HUES64 (cell line): ENCODE data around the gene GRP. TPM values are rescaled to one million over a fixed set of nuclear protein-coding genes. Genes with fewer than 3 reads are reported as not detected.

Experiments
- H3K27ac ChIP-seq: 2 replicates; pipeline ENCODE4 v1.7.0; 2013; ENCODE audit warnings: low read depth, low read length, inconsistent platforms
- H3K27me3 ChIP-seq: 2 replicates; pipeline ENCODE4 v1.6.1; 2013; ENCODE audit warnings: mild to moderate bottlenecking, low read length; ENCODE audit not compliant: insufficient read depth
- H3K36me3 ChIP-seq: 2 replicates; pipeline ENCODE4 v1.6.1; 2013; ENCODE audit warnings: mild to moderate bottlenecking, low read length; ENCODE audit not compliant: insufficient read depth
- H3K4me1 ChIP-seq: 2 replicates; pipeline ENCODE4 v1.6.1; 2013; ENCODE audit warnings: mild to moderate bottlenecking, low read length, moderate library complexity; ENCODE audit not compliant: insufficient read depth
- H3K4me3 ChIP-seq: 2 replicates; pipeline ENCODE4 v1.5.1; 2013; ENCODE audit warnings: mild to moderate bottlenecking, low read length, moderate library complexity
- H3K9ac ChIP-seq: 2 replicates; pipeline ENCODE4 v1.6.1; 2013; ENCODE audit warnings: mild to moderate bottlenecking, low read depth, low read length
- H3K9me3 ChIP-seq: 2 replicates; pipeline ENCODE4 v1.6.1; 2013; ENCODE audit warnings: low read depth, low read length; ENCODE audit not compliant: insufficient read depth
- WGBS: fragments of 150-250, 120-280 bp; methylation state at CpG from one replicate; pipeline ENCODE4 v1.1.7; 2013; ENCODE audit warnings: missing lambda C conversion rate; 5-methylcytosine and 5-hydroxymethylcytosine counted together
- polyA plus RNA-seq, 2 experiments: library from polyadenylated mRNA; stranded (reverse); fragments of 50-300 nt; gene quantifications; one replicate each; pipeline ENCODE4 v1.2.3, GENCODE V29; 2013

Gene GRP
- polyA plus RNA-seq (2013, experiment 1 of 2) = 0.35 TPM
- not detected for polyA plus RNA-seq (2013, experiment 2 of 2)

GRCh38 chr18:59219672-59220163 lies at the start of gene GRP:
TSS of gene GRP (plus strand) at chr18:59220158. CDS start at chr18:59220266, 108 bp downstream.
- H3K27ac ChIP-seq = no peak within 1 kb of the TSS
- H3K36me3 ChIP-seq = no peaks in the 10 kb centered on the region
- H3K4me3 ChIP-seq = peak within 1 kb of the TSS; percentile 54
- H3K9me3 ChIP-seq = no peaks in the 10 kb centered on the region
- WGBS = 1% methylated on average over 29 of the region's 29 CpGs
- peaks cover 98% of the 10 kb centered on the region for H3K27me3 ChIP-seq
- H3K9ac ChIP-seq = no peak within 1 kb of the TSS
- H3K4me1 ChIP-seq = peaks cover 5% of the 10 kb centered on the region; the same call in 1 of the 2 replicates

DNA sequence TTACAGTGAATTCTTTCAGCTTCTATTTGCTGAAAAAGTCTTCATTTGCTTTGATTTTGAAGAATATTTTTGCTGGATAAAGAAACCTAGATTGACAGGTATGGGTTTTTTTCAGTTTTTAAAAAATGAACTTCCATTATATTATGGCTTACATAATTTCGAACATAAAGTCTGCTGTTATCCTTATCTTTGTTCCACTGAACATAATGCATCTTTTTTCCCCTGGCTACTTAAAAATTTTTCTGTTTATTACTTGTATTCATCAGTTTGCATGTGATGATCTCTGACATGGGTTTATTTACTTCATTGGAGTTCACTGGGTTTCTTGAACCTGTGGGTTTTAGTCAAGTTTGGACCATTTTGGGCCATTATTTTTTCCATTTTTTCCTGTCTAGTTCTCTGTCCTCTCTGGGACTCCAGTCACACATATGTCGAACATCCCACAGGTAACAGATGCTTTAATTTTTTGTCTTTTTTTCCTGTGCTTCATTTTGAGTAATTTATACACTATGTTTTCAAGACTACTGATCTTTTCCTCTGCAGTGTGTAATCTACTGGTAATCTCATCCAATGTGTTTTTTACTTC lies 47.2 kb upstream of the GRP start:
- 81% methylated on average over 2 of the region's 2 CpGs for WGBS
- no peak overlapping the region for H3K9ac ChIP-seq
- peaks cover 22% of the 10 kb centered on the region for H3K9me3 ChIP-seq
- H3K4me1 ChIP-seq = no peaks in the 10 kb centered on the region
- no peak overlapping the region for H3K27ac ChIP-seq
- H3K36me3 ChIP-seq = no peaks in the 10 kb centered on the region
- no peak overlapping the region for H3K4me3 ChIP-seq
- H3K27me3 ChIP-seq = no peaks in the 10 kb centered on the region

- Histone ChIP-seq H3K4me3 (no peak overlapping the region), H3K27ac (no peak overlapping the region), H3K9me3 (peaks cover 14% of the 10 kb centered on the region), H3K4me1 (no peaks in the 10 kb centered on the region), H3K36me3 (no peaks in the 10 kb centered on the region), H3K27me3 (no peaks in the 10 kb centered on the region), H3K9ac (no peak overlapping the region)
- 94% methylated on average over 4 of the region's 4 CpGs for WGBS
Measured at GRCh38 chr18:59177485-59177884, 42.5 kb upstream of the GRP start.

DNA sequence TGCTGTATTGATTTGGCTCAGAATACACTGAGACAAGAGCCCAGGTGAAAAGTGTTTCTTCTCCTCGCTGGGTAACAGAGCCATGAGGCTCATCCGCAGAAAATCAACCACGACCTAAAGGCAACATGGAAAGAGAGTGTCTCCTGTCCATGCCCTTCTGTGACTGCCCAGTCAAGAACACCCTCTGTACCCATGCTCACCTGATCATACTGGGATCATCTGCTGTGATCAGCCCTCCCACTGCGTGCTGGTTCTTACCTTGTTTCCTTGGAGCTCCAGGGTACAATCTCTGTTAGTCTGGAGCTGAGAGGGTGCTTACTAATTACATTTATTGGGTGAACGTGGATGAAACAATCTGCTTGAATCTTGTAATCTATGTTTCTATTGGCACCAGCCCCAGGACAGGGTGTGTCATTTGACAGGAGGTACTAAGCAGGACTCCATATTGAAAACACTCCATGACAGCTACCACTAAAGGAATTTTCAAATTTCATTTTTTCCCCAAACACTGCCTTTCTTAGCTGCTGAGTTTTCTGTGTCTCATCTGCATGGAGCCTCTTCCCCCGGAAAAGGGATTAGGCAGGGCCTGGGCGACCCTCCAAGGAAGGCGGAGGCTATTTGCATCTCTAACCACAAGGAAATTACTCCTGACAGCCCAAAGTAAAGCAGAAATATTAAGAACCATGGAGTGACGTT lies 39.7 kb upstream of the GRP start:
- Histone ChIP-seq H3K4me3 (no peak overlapping the region), H3K4me1 (no peaks in the 10 kb centered on the region), H3K36me3 (no peaks in the 10 kb centered on the region), H3K9me3 (no peaks in the 10 kb centered on the region), H3K27ac (no peak overlapping the region), H3K9ac (no peak overlapping the region), H3K27me3 (no peaks in the 10 kb centered on the region)
- 87% methylated on average over 9 of the region's 9 CpGs for WGBS

- no CpG with 5 or more reads among the region's 1 CpG for WGBS
- H3K9me3 ChIP-seq = 0 out of 2 replicates have a peak, but pooled peaks cover under 1% of the 10 kb centered on the region
- no peaks in the 10 kb centered on the region for H3K36me3 ChIP-seq
- H3K4me3 ChIP-seq = no peak overlapping the region
- no peaks in the 10 kb centered on the region for H3K27me3 ChIP-seq
- H3K9ac ChIP-seq = no peak overlapping the region
- no peak overlapping the region for H3K27ac ChIP-seq
- H3K4me1 ChIP-seq = no peaks in the 10 kb centered on the region
Measured at GRCh38 chr18:59182673-59183072, 37.3 kb upstream of the GRP start.

DNA sequence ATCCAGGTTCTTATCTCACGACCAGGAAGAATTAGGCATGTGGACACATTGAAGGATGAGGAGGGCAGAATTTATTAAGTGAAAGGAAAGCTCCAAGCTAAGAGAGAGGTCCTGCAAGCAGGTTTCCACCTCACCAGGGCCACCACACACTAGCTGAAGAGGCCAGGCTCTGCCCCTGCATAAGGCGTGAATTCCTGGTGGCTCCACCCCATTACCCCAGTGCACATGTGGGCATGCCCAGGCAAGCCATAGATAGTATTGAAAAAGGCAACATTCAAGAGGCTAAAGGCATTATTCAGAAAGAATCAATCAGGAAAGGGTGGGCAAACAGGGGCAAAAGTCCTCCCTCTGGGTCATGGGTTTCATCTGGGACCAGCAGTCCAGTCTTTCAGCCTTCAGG lies 30.9 kb upstream of the GRP start:
- Histone ChIP-seq H3K9me3 (0 out of 2 replicates have a peak, but pooled peaks cover 3% of the 10 kb centered on the region), H3K27me3 (no peaks in the 10 kb centered on the region), H3K4me3 (no peak overlapping the region), H3K9ac (no peak overlapping the region), H3K36me3 (no peaks in the 10 kb centered on the region), H3K27ac (no peak overlapping the region), H3K4me1 (no peaks in the 10 kb centered on the region)
- 100% methylated on average over 2 of the region's 2 CpGs for WGBS

DNA sequence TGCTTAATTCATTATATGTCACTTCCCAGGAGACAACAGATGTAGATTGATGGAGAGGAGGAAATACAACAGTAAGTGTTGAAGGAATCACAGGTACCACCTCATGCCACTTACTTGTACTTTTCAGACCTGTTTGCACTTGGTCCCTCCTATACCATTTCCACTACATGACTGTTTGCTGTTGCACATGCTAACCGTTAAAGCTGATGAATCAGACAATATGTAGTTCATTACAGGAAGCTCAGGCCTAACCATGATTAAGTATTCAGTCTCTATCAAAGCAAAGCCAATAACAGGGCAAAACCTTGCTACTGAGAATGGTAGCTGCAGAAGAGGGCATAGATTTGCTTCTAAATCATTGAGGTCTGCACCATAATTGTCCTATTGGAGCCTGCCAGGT lies 30.2 kb upstream of the GRP start:
- Histone ChIP-seq H3K27me3 (no peaks in the 10 kb centered on the region), H3K27ac (no peak overlapping the region), H3K9ac (no peak overlapping the region), H3K9me3 (0 out of 2 replicates have a peak, but pooled peaks cover 3% of the 10 kb centered on the region), H3K4me1 (no peaks in the 10 kb centered on the region), H3K36me3 (no peaks in the 10 kb centered on the region), H3K4me3 (no peak overlapping the region)
- 90% methylated on average over 1 of the region's 1 CpG for WGBS

GRCh38 chr18:59196161-59196725 lies 23.7 kb upstream of the GRP start:
- H3K9me3 ChIP-seq = no peaks in the 10 kb centered on the region
- H3K4me3 ChIP-seq = no peak overlapping the region
- no peak overlapping the region for H3K9ac ChIP-seq
- H3K27me3 ChIP-seq = 0 out of 2 replicates have a peak, but pooled peaks cover 2% of the 10 kb centered on the region
- H3K27ac ChIP-seq = no peak overlapping the region
- H3K4me1 ChIP-seq = no peaks in the 10 kb centered on the region
- 78% methylated on average over 3 of the region's 4 CpGs for WGBS
- H3K36me3 ChIP-seq = no peaks in the 10 kb centered on the region

DNA sequence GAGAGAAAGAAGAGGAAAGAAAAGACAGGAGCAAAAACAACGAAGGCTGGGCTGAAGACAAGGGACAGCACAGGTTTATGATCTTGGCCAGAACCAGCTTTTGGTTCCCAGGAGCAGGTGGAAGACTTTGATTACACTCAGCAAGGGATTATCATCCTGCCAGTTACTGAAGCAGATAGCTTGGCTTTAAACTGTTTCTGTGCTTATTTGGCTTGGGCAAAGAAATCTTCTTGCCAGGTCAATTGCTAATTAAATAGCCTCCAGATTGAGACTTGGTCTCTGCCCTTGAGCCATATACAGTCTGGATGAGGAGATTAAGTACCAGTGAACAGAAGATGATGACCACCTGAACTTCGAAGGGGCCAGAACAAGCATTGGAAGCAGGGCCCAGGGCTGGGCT lies 22.3 kb upstream of the GRP start:
- Histone ChIP-seq H3K27ac (no peak overlapping the region), H3K9me3 (no peaks in the 10 kb centered on the region), H3K9ac (no peak overlapping the region), H3K27me3 (0 out of 2 replicates have a peak, but pooled peaks cover 2% of the 10 kb centered on the region), H3K4me3 (no peak overlapping the region), H3K4me1 (no peaks in the 10 kb centered on the region), H3K36me3 (no peaks in the 10 kb centered on the region)
- 84% methylated on average over 2 of the region's 2 CpGs for WGBS

DNA sequence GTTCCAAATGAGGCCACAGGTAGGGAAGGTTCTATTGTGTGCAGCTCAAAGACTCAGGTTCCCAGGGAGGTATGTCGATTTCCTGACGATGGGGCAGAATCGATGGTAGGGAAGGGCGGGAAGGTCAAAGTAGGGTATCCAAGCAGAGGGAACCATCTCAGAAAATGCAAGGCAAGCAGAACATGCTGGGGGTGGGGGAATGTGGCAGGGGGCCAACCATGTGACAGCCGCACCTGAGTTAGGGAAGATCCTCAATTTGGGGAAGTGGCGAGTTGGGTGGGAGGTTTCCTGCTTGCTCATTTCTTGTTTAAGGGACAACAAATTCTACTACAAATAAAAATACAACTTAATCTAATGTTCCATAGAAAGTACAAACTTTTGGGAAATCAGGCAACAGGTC lies 21.7 kb upstream of the GRP start:
- Histone ChIP-seq H3K9me3 (no peaks in the 10 kb centered on the region), H3K27me3 (0 out of 2 replicates have a peak, but pooled peaks cover 2% of the 10 kb centered on the region), H3K36me3 (no peaks in the 10 kb centered on the region), H3K4me3 (no peak overlapping the region), H3K4me1 (no peaks in the 10 kb centered on the region), H3K27ac (no peak overlapping the region), H3K9ac (no peak overlapping the region)
- WGBS = 89% methylated on average over 6 of the region's 6 CpGs

GRCh38 chr18:59200787-59201186 lies 19.2 kb upstream of the GRP start:
- 0 out of 2 replicates have a peak, but pooled peaks cover 2% of the 10 kb centered on the region for H3K27me3 ChIP-seq
- H3K9ac ChIP-seq = no peak overlapping the region
- no peak overlapping the region for H3K4me3 ChIP-seq
- WGBS = 59% methylated on average over 2 of the region's 3 CpGs
- no peaks in the 10 kb centered on the region for H3K9me3 ChIP-seq
- H3K27ac ChIP-seq = no peak overlapping the region
- no peaks in the 10 kb centered on the region for H3K36me3 ChIP-seq
- H3K4me1 ChIP-seq = no peaks in the 10 kb centered on the region
